Measurements from ENCODE around the gene BGLAP.

The BGLAP gene

GRCh38 chr1:156228501-156228900 lies 13.5 kb upstream of the BGLAP start:
- no peak for FAIRE-seq

GRCh38 chr1:156229809-156230472 lies 12.0 kb upstream of the BGLAP start:
- no peak for FAIRE-seq

- FAIRE-seq: no peak
These were observed 11.5 kb upstream of the BGLAP start for GRCh38 chr1:156230473-156230837.

- FAIRE-seq: no peak
These were observed 9.6 kb upstream of the BGLAP start for GRCh38 chr1:156232201-156232894.

- FAIRE-seq: no peak
These were observed 8.4 kb upstream of the BGLAP start for GRCh38 chr1:156233426-156234127.

- FAIRE-seq: no peak
These were observed 5.8 kb upstream of the BGLAP start for GRCh38 chr1:156236164-156236563.

- FAIRE-seq: no peak
These were observed 3.7 kb upstream of the BGLAP start for GRCh38 chr1:156238248-156238647.

- FAIRE-seq: no peak
These were observed 623 bp upstream of the BGLAP start for GRCh38 chr1:156241311-156241811.

GRCh38 chr1:156242738-156243137 lies 754 bp downstream of the BGLAP start:
- FAIRE-seq: no peak

- FAIRE-seq: no peak
These were observed 2.1 kb downstream of the BGLAP start for GRCh38 chr1:156244126-156244525.

GRCh38 chr1:156244712-156245111 lies 2.7 kb downstream of the BGLAP start:
- FAIRE-seq: no peak

GRCh38 chr1:156245451-156246232 lies 3.7 kb downstream of the BGLAP start:
- no peak for FAIRE-seq

GRCh38 chr1:156246241-156246780 lies 4.3 kb downstream of the BGLAP start:
- no peak for FAIRE-seq

- no peak for FAIRE-seq
These were observed 4.9 kb downstream of the BGLAP start for GRCh38 chr1:156246781-156247459.

- FAIRE-seq: no peak
These were observed 5.7 kb downstream of the BGLAP start, which contains the start of gene PAQR6 for GRCh38 chr1:156247460-156248322. PAQR6 (minus strand) TSS chr1:156248056; CDS start chr1:156246731, 1,325 bp downstream.

GRCh38 chr1:156248323-156248683 lies 6.3 kb downstream of the BGLAP start:
- no peak for FAIRE-seq

- FAIRE-seq: no peak
These were observed 7.6 kb downstream of the BGLAP start for GRCh38 chr1:156249593-156249992.

GRCh38 chr1:156251527-156251926 lies 9.5 kb downstream of the BGLAP start:
- no peak for FAIRE-seq

GRCh38 chr1:156253634-156254033 lies 11.7 kb downstream of the BGLAP start:
- no peak for FAIRE-seq

- no peak for FAIRE-seq
These were observed 15.7 kb downstream of the BGLAP start for GRCh38 chr1:156257711-156258110.

- FAIRE-seq: no peak
These were observed 16.9 kb downstream of the BGLAP start for GRCh38 chr1:156258859-156259258.

All from TTC549 (cell line).